GM23338 (cell line): ENCODE measurements around the gene RASIP1. TPM values are rescaled to one million over a fixed set of nuclear protein-coding genes. Genes with fewer than 3 reads are reported as not detected.

Source experiments
- ATAC-seq: fragments of 200-7000 bp; cut with Tn5 transposase; 3 replicates; pipeline ENCODE4 v1.9.1; 2020
- DNase-seq: peaks from one replicate; pipeline ENCODE4 v3.0.0-alpha.2; 2015; ENCODE audit warnings: low spot score
- H2AFZ ChIP-seq: fragments of 200-600 bp; sonication (generic); 2 replicates; pipeline ENCODE4 v1.8.0; 2016; ENCODE audit warnings: antibody characterized with exemption, mild to moderate bottlenecking, moderate library complexity
- H3F3A ChIP-seq: fragments of 200-600 bp; sonication (generic); replicated peaks from 2 replicates; pipeline ENCODE4 v1.8.0; 2017; ENCODE audit warnings: antibody characterized with exemption, mixed run types, low read depth
- H3K27ac ChIP-seq: fragments of 200-600 bp; sonication (generic); 2 replicates; pipeline ENCODE4 v1.6.1; 2016; ENCODE audit warnings: low read depth
- H3K27me3 ChIP-seq: fragments of 200-600 bp; sonication (generic); 2 replicates; pipeline ENCODE4 v1.8.0; 2016; ENCODE audit warnings: mild to moderate bottlenecking, mixed run types, moderate library complexity; ENCODE audit not compliant: insufficient read depth
- H3K36me3 ChIP-seq: fragments of 200-600 bp; sonication (generic); 2 replicates; pipeline ENCODE4 v1.8.0; 2016; ENCODE audit warnings: mild to moderate bottlenecking; ENCODE audit not compliant: insufficient read depth
- H3K4me1 ChIP-seq: fragments of 200-600 bp; sonication (generic); 2 replicates; pipeline ENCODE4 v1.8.0; 2016; ENCODE audit warnings: mild to moderate bottlenecking, moderate library complexity; ENCODE audit not compliant: insufficient read depth
- H3K4me2 ChIP-seq: fragments of 200-600 bp; sonication (generic); 2 replicates; pipeline ENCODE4 v1.7.1; 2017; ENCODE audit warnings: mixed run types
- H3K4me3 ChIP-seq: fragments of 200-600 bp; sonication (generic); 2 replicates; pipeline ENCODE4 v1.6.1; 2016; ENCODE audit warnings: mixed run types
- H3K79me2 ChIP-seq: fragments of 200-600 bp; sonication (generic); replicated peaks from 2 replicates; pipeline ENCODE4 v1.8.0; 2017; ENCODE audit warnings: mild to moderate bottlenecking; ENCODE audit not compliant: insufficient read depth
- H3K9me2 ChIP-seq: fragments of 200-600 bp; sonication (generic); 2 replicates; pipeline ENCODE4 v1.8.0; 2017; ENCODE audit not compliant: insufficient read depth
- H4K20me1 ChIP-seq: fragments of 200-600 bp; sonication (generic); replicated peaks from 2 replicates; pipeline ENCODE4 v1.8.0; 2017; ENCODE audit warnings: mild to moderate bottlenecking; ENCODE audit not compliant: insufficient read depth
- H3K27ac Mint-ChIP-seq: 2 replicates; pipeline ENCODE4 v1.8.0; 2020; ENCODE audit warnings: inconsistent platforms, mild to moderate bottlenecking, moderate library complexity, mixed read lengths
- H3K27me3 Mint-ChIP-seq: 3 replicates; pipeline ENCODE4 v1.8.0; 2022; ENCODE audit warnings: low read depth, mild to moderate bottlenecking, moderate library complexity, mixed read lengths, inconsistent platforms; ENCODE audit not compliant: insufficient read depth, poor library complexity
- H3K36me3 Mint-ChIP-seq: 3 replicates; pipeline ENCODE4 v1.8.0; 2021; ENCODE audit warnings: low read depth, mild to moderate bottlenecking, inconsistent platforms, moderate library complexity, mixed read lengths
- H3K4me1 Mint-ChIP-seq: 3 replicates; pipeline ENCODE4 v1.8.0; 2020; ENCODE audit warnings: mild to moderate bottlenecking, inconsistent platforms, mixed read lengths
- H3K4me3 Mint-ChIP-seq: 3 replicates; pipeline ENCODE4 v1.8.0; 2021; ENCODE audit warnings: moderate library complexity, mild to moderate bottlenecking, inconsistent platforms, mixed read lengths
- H3K9me3 Mint-ChIP-seq: 3 replicates; pipeline ENCODE4 v1.8.0; 2020; ENCODE audit warnings: moderate library complexity, mild to moderate bottlenecking, inconsistent platforms, mixed read lengths
- CREB1 ChIP-seq: fragments of 250-450 bp; sonication (Bioruptor Pico); IDR thresholded peaks from 2 replicates; pipeline ENCODE4 v1.5.0; 2020; ENCODE audit warnings: low read depth, mild to moderate bottlenecking, moderate library complexity
- EZH2 ChIP-seq: fragments of 200-600 bp; sonication (generic); IDR thresholded peaks from one replicate; pipeline ENCODE4 v1.8.0; 2017; ENCODE audit warnings: antibody characterized with exemption, mild to moderate bottlenecking, low read depth; ENCODE audit not compliant: unreplicated experiment
- EZH2phosphoT487 ChIP-seq: fragments of 200-600 bp; sonication (generic); IDR thresholded peaks from one replicate; pipeline ENCODE4 v1.8.1; 2018; ENCODE audit warnings: antibody characterized with exemption; ENCODE audit not compliant: unreplicated experiment
- JUNB ChIP-seq: IDR thresholded peaks from one replicate; pipeline ENCODE4 v1.6.1; 2016; ENCODE audit warnings: antibody characterized with exemption; ENCODE audit not compliant: unreplicated experiment
- NANOG ChIP-seq: IDR thresholded peaks from 2 replicates; pipeline ENCODE4 v1.6.1; 2016; ENCODE audit warnings: antibody characterized with exemption, borderline replicate concordance
- POLR2AphosphoS5 ChIP-seq: IDR thresholded peaks from 2 replicates; pipeline ENCODE4 v1.6.1; 2016; ENCODE audit warnings: antibody characterized with exemption, low read depth
- STAT1 ChIP-seq: IDR thresholded peaks from one replicate; pipeline ENCODE4 v1.6.1; 2016; ENCODE audit warnings: antibody characterized with exemption; ENCODE audit not compliant: unreplicated experiment
- ZNF114 ChIP-seq: fragments of 250-450 bp; sonication (Bioruptor Pico); IDR thresholded peaks from 2 replicates; pipeline ENCODE4 v1.5.0; 2020; ENCODE audit warnings: mild to moderate bottlenecking, moderate library complexity
- ZNF331 ChIP-seq: fragments of 250-450 bp; sonication (Bioruptor Pico); IDR thresholded peaks from 2 replicates; pipeline ENCODE4 v1.5.0; 2020; ENCODE audit warnings: low read depth, mild to moderate bottlenecking, moderate library complexity
- polyA plus RNA-seq: library from polyadenylated mRNA; unstranded; fragments of >200 nt; fragmentation: Nextera tagmentation; extraction: Ambion mirVana; gene quantifications from 2 replicates; pipeline ENCODE4 v1.2.1, GENCODE V29; 2016
- total RNA-seq: library from RNA; depleted of rRNA; stranded (reverse); fragments of >200 nt; shearing (Covaris generic); gene quantifications from 2 replicates; pipeline ENCODE4 v1.2.3, GENCODE V29; 2014
- TF ChIP-seq, protein P1 (sequence below): IDR thresholded peaks from 2 replicates; pipeline ENCODE4 v1.6.1; 2016; ENCODE audit warnings: antibody characterized with exemption
- TF ChIP-seq, protein P2 (sequence below): fragments of 250-450 bp; sonication (Bioruptor Pico); IDR thresholded peaks from 2 replicates; pipeline ENCODE4 v1.5.0; 2020; ENCODE audit warnings: mild to moderate bottlenecking, moderate library complexity
- TF ChIP-seq, protein P3 (sequence below): IDR thresholded peaks from one replicate; pipeline ENCODE4 v1.6.1; 2018; ENCODE audit warnings: antibody characterized with exemption; ENCODE audit not compliant: unreplicated experiment
- TF ChIP-seq, protein P4 (sequence below), 2 experiments: fragments of 200-600 bp in 1 of 2; sonication (generic) in 1 of 2; conservative IDR thresholded peaks; 2 replicates each; pipeline versions ENCODE4 v1.5.1 to v1.6.1; 2016 to 2017; ENCODE audit warnings: antibody characterized with exemption in 2 of 2, low read depth in 2 of 2, mild to moderate bottlenecking in 2 of 2, moderate library complexity in 1 of 2

Gene RASIP1
- total and polyA plus RNA-seq, 2 experiments from 2014 or later: 9.2 to 14.8 TPM

DNA sequence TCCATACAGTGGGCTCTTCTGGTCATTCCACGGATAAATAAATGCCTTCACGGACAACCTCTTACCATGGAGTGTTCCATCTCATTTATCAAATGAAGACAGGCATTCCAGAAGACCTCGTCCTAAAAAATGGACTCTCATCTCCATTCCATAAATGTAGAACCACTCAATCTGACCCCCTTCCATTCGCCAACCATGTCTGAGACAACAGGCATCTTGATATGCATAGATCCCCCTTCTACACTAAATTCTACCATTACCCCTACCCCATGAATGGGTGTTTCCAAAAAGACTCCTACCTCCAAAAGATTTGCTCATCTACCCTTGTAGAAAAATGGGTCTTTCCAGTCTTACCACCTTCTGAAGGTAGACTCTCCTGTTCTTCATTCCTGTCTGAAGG lies 9.0 kb downstream of the RASIP1 start:
- no peak overlapping the region for H3K27ac Mint-ChIP-seq
- no peaks in the 10 kb centered on the region for H3K36me3 ChIP-seq
- no peaks in the 10 kb centered on the region; the same call in 1 of the 2 replicates for H4K20me1 ChIP-seq
- H3K4me1 Mint-ChIP-seq: peaks cover 4% of the 10 kb centered on the region; the same call in 2 of the 3 replicates
- no peak overlapping the region; the same call in 2 of the 3 replicates for H3K4me3 Mint-ChIP-seq
- no peak for ATAC-seq
- no peak for TF ChIP-seq CREB1 (CRISPR knock-in tag)
- no peak for TF ChIP-seq STAT1
- TF ChIP-seq EZH2phosphoT487: no peak
- TF ChIP-seq, protein P1, sequence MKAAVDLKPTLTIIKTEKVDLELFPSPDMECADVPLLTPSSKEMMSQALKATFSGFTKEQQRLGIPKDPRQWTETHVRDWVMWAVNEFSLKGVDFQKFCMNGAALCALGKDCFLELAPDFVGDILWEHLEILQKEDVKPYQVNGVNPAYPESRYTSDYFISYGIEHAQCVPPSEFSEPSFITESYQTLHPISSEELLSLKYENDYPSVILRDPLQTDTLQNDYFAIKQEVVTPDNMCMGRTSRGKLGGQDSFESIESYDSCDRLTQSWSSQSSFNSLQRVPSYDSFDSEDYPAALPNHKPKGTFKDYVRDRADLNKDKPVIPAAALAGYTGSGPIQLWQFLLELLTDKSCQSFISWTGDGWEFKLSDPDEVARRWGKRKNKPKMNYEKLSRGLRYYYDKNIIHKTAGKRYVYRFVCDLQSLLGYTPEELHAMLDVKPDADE: no peak
- no peak for TF ChIP-seq ZNF331 (CRISPR knock-in tag)
- no peak for TF ChIP-seq POLR2AphosphoS5
- TF ChIP-seq, protein P2, sequence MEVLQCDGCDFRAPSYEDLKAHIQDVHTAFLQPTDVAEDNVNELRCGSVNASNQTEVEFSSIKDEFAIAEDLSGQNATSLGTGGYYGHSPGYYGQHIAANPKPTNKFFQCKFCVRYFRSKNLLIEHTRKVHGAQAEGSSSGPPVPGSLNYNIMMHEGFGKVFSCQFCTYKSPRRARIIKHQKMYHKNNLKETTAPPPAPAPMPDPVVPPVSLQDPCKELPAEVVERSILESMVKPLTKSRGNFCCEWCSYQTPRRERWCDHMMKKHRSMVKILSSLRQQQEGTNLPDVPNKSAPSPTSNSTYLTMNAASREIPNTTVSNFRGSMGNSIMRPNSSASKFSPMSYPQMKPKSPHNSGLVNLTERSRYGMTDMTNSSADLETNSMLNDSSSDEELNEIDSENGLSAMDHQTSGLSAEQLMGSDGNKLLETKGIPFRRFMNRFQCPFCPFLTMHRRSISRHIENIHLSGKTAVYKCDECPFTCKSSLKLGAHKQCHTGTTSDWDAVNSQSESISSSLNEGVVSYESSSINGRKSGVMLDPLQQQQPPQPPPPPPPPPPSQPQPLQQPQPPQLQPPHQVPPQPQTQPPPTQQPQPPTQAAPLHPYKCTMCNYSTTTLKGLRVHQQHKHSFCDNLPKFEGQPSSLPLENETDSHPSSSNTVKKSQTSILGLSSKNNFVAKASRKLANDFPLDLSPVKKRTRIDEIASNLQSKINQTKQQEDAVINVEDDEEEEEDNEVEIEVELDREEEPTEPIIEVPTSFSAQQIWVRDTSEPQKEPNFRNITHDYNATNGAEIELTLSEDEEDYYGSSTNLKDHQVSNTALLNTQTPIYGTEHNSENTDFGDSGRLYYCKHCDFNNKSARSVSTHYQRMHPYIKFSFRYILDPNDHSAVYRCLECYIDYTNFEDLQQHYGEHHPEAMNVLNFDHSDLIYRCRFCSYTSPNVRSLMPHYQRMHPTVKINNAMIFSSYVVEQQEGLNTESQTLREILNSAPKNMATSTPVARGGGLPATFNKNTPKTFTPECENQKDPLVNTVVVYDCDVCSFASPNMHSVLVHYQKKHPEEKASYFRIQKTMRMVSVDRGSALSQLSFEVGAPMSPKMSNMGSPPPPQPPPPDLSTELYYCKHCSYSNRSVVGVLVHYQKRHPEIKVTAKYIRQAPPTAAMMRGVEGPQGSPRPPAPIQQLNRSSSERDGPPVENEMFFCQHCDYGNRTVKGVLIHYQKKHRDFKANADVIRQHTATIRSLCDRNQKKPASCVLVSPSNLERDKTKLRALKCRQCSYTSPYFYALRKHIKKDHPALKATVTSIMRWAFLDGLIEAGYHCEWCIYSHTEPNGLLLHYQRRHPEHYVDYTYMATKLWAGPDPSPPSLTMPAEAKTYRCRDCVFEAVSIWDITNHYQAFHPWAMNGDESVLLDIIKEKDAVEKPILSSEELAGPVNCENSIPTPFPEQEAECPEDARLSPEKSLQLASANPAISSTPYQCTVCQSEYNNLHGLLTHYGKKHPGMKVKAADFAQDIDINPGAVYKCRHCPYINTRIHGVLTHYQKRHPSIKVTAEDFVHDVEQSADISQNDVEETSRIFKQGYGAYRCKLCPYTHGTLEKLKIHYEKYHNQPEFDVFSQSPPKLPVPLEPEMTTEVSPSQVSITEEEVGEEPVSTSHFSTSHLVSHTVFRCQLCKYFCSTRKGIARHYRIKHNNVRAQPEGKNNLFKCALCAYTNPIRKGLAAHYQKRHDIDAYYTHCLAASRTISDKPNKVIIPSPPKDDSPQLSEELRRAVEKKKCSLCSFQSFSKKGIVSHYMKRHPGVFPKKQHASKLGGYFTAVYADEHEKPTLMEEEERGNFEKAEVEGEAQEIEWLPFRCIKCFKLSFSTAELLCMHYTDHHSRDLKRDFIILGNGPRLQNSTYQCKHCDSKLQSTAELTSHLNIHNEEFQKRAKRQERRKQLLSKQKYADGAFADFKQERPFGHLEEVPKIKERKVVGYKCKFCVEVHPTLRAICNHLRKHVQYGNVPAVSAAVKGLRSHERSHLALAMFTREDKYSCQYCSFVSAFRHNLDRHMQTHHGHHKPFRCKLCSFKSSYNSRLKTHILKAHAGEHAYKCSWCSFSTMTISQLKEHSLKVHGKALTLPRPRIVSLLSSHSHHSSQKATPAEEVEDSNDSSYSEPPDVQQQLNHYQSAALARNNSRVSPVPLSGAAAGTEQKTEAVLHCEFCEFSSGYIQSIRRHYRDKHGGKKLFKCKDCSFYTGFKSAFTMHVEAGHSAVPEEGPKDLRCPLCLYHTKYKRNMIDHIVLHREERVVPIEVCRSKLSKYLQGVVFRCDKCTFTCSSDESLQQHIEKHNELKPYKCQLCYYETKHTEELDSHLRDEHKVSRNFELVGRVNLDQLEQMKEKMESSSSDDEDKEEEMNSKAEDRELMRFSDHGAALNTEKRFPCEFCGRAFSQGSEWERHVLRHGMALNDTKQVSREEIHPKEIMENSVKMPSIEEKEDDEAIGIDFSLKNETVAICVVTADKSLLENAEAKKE: no peak
- TF ChIP-seq JUNB: no peak
- TF ChIP-seq, protein P3, sequence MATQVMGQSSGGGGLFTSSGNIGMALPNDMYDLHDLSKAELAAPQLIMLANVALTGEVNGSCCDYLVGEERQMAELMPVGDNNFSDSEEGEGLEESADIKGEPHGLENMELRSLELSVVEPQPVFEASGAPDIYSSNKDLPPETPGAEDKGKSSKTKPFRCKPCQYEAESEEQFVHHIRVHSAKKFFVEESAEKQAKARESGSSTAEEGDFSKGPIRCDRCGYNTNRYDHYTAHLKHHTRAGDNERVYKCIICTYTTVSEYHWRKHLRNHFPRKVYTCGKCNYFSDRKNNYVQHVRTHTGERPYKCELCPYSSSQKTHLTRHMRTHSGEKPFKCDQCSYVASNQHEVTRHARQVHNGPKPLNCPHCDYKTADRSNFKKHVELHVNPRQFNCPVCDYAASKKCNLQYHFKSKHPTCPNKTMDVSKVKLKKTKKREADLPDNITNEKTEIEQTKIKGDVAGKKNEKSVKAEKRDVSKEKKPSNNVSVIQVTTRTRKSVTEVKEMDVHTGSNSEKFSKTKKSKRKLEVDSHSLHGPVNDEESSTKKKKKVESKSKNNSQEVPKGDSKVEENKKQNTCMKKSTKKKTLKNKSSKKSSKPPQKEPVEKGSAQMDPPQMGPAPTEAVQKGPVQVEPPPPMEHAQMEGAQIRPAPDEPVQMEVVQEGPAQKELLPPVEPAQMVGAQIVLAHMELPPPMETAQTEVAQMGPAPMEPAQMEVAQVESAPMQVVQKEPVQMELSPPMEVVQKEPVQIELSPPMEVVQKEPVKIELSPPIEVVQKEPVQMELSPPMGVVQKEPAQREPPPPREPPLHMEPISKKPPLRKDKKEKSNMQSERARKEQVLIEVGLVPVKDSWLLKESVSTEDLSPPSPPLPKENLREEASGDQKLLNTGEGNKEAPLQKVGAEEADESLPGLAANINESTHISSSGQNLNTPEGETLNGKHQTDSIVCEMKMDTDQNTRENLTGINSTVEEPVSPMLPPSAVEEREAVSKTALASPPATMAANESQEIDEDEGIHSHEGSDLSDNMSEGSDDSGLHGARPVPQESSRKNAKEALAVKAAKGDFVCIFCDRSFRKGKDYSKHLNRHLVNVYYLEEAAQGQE: no peak
- no peak for TF ChIP-seq EZH2
- no peak for TF ChIP-seq NANOG
- TF ChIP-seq, protein P4, sequence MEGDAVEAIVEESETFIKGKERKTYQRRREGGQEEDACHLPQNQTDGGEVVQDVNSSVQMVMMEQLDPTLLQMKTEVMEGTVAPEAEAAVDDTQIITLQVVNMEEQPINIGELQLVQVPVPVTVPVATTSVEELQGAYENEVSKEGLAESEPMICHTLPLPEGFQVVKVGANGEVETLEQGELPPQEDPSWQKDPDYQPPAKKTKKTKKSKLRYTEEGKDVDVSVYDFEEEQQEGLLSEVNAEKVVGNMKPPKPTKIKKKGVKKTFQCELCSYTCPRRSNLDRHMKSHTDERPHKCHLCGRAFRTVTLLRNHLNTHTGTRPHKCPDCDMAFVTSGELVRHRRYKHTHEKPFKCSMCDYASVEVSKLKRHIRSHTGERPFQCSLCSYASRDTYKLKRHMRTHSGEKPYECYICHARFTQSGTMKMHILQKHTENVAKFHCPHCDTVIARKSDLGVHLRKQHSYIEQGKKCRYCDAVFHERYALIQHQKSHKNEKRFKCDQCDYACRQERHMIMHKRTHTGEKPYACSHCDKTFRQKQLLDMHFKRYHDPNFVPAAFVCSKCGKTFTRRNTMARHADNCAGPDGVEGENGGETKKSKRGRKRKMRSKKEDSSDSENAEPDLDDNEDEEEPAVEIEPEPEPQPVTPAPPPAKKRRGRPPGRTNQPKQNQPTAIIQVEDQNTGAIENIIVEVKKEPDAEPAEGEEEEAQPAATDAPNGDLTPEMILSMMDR (conservative IDR thresholded peaks at IDR 0.05; ENCODE audit: low read depth in 2 of 2): no peak
- no peak for TF ChIP-seq ZNF114
- no peaks in the 10 kb centered on the region; the same call in 2 of the 3 replicates for H3K9me3 Mint-ChIP-seq
- peaks cover 5% of the 10 kb centered on the region; the same call in 1 of the 2 replicates for H3K4me1 ChIP-seq
- H3K4me2 ChIP-seq: no peak overlapping the region
- no peak for DNase-seq
- no peak overlapping the region for H3K4me3 ChIP-seq
- peaks cover 2% of the 10 kb centered on the region; the same call in 1 of the 2 replicates for H3K9me2 ChIP-seq
- peaks cover 15% of the 10 kb centered on the region; the same call in 1 of the 2 replicates for H3K27me3 ChIP-seq
- peaks cover 6% of the 10 kb centered on the region; the same call in 2 of the 3 replicates for H3K36me3 Mint-ChIP-seq
- no peaks in the 10 kb centered on the region for H3K79me2 ChIP-seq
- H3K27ac ChIP-seq: no peak overlapping the region
- H3F3A ChIP-seq: peaks cover 7% of the 10 kb centered on the region; the same call in 1 of the 2 replicates
- H2AFZ ChIP-seq: no peak overlapping the region
- peaks cover 20% of the 10 kb centered on the region for H3K27me3 Mint-ChIP-seq
